GM12801 (cell line): ENCODE measurements around the gene FUNDC2.

ENCODE experiments used
- CTCF ChIP-seq: IDR thresholded peaks from one replicate; pipeline ENCODE4 v1.5.1; 2011; ENCODE audit warnings: control low read depth; ENCODE audit not compliant: insufficient read length; ENCODE audit errors: extremely low read depth

The FUNDC2 gene

GRCh38 chrX:155086961-155087735 lies 60.5 kb downstream of the FUNDC2 start:
- no peak for TF ChIP-seq CTCF

- no peak for TF ChIP-seq CTCF
Measured at GRCh38 chrX:155094468-155095061, 67.9 kb downstream of the FUNDC2 start.

- no peak for TF ChIP-seq CTCF
Measured at GRCh38 chrX:155105919-155106318, 79.3 kb downstream of the FUNDC2 start.

GRCh38 chrX:155108427-155108826 lies 81.8 kb downstream of the FUNDC2 start:
- no peak for TF ChIP-seq CTCF
